ENCODE data around the gene PLEKHG4B. TPM values are rescaled to one million over a fixed set of nuclear protein-coding genes. Genes with fewer than 3 reads are reported as not detected.
A peak's percentile ranks its signal among the peaks of the same experiment; 100 is the strongest.
"Not testable (repeated sequence)": the region's sequence is repeated elsewhere in the genome, so short reads cannot be mapped to it uniquely, and the experiment has no call there.

Gene PLEKHG4B
- polyA plus RNA-seq, 1 donor from 2014 or later: not detected

DNA sequence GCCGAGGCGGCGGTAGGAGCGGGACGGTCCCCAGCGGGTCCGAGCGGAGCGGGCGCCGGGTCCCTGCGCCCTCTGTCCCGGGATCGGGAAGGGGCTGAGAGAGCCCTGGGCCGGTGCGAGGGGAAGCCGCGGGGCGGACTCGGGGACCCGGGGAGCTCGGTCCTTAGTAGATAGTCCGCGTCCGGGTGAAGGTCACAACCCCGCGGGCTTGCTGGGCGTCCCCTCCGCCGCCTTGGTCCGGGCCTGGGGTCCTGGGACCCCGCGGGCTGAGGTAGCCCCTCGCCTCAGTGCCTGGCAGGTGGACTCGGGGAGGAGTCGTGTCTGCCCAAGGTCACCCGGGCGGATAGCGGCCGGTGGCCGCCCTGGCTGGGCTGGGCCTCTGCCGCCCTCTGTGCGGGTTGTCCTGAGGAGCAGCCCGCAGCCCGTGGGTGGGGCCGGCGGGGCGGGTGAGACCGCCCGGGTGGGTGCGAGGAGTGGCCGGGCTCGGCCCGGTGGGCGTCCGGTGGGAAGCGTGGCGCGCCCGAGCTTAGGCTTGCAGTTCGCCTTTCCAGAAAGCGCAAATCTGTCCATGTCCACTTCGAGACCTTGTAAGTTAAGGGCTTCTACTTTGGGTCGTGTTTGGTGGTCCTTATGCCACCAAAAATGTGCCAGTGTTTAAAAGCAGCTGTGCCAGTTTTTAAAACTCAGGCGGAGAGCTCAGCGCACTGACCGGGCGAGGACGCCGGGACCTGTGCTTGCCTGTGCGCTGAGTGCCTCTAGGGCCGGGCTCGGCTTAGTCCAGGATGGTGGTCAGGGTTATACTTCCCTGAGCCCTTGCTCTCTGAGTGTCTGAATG lies 126.7 kb downstream of the PLEKHG4B start:
- Mint-ChIP-seq H3K36me3 (peaks cover 5% of the 10 kb centered on the region), H3K9me3 (no peaks in the 10 kb centered on the region), H3K4me3 (peak overlapping the region; percentile 93 to 98 (median 97)), H3K27me3 (no peaks in the 10 kb centered on the region), H3K27ac (peak overlapping the region; percentile 94 to 99 (median 97)), H3K4me1 (peaks cover 26 to 49% (median 42%) of the 10 kb centered on the region in 3 donors)

DNA sequence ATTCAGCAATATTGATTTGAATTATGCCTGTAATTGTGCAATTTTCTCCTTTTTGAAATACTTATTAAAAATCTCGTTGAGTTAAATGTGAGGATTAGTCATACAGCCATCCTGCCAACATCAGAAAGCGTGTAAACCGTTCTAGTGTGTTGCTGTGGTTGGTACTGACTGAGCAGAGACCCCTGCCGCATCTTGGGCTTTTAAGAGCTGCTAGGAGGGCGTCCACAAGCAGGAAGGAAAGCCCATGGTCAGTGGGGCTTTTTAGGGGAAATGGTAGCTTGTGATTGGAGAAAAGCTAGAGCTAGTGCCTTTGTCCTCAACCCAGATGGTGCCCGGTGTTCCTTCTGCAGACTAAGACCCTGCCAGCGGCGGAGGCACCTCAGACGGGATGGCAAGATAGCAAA lies 127.5 kb downstream of the PLEKHG4B start:
- Mint-ChIP-seq H3K27ac (peak overlapping the region; percentile 94 to 99 (median 97)), H3K27me3 (no peaks in the 10 kb centered on the region), H3K4me1 (peaks cover 21 to 42% (median 37%) of the 10 kb centered on the region in 3 donors), H3K36me3 (peaks cover under 1% of the 10 kb centered on the region), H3K4me3 (peak overlapping the region; percentile 93 to 98 (median 97)), H3K9me3 (no peaks in the 10 kb centered on the region)

DNA sequence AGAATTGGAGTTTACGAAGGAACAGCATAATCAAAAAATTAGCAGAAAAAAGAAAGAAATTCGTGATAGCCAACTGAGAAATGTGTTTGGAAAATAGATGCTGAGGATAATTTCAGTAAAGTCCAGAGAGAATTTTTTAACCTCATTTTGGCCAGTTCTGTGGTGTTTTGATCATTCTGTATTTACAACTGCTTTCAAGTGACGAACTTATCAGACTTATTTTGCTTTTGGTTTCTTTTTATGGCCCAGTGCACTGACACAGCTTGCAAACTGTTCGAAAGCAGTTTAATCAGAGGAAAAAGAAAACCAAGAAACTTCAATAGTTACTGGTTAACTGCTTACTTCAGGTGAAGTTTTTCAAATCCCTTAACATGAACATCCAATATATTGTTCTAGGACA lies 128.0 kb downstream of the PLEKHG4B start:
- peaks cover 25 to 40% (median 35%) of the 10 kb centered on the region in 3 donors for H3K4me1 Mint-ChIP-seq
- peak overlapping the region; percentile 94 to 99 (median 97) for H3K27ac Mint-ChIP-seq
- no peaks in the 10 kb centered on the region for H3K9me3 Mint-ChIP-seq
- H3K4me3 Mint-ChIP-seq: peak overlapping the region; percentile 93 to 98 (median 97)
- peaks cover 2% of the 10 kb centered on the region for H3K36me3 Mint-ChIP-seq
- H3K27me3 Mint-ChIP-seq: no peaks in the 10 kb centered on the region

DNA sequence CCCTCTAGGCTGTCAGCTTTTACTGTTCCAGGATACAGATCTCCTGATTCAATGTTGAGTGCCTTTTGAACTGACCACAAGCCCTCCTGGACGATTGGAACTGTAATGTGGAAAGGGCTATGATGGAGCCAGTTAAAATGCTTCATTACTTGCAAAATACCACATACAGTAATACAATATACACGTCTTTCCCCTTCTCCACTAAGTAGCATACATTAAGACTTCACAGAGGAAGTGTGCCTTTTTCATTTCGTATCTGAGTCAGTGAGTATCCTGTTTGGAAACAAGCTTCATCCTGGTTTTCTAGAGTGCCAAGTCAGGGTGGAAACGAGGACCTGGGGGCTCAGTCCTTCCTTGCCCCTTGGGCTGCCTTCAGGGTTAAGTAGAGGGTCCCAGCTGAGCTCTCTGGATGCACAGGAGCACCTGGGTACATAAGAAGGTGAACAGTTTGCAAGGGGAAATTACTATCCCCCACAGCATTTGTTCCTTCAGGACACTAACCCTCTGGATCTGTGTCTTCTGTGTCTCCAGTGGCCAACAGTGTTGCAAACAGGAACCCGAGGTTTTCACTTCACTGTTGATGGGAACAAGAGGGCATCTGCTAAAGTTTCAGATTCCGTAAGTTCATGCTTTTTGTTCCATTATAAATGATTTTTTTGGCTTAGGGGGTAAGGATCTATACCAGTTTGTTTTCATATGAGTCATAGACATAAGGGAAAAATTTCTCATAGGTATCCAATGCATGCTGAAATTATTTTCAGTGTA lies 131.2 kb downstream of the PLEKHG4B start:
- H3K27ac Mint-ChIP-seq: peak overlapping the region in 1 of 3 donors; percentile 76
- H3K27me3 Mint-ChIP-seq, H3K9me3 Mint-ChIP-seq, H3K36me3 Mint-ChIP-seq: not testable (repeated sequence)
- H3K4me3 Mint-ChIP-seq: peak overlapping the region in 2 of 4 donors; percentile 42 to 45
- peaks cover 18 to 27% (median 19%) of the 10 kb centered on the region in 3 donors for H3K4me1 Mint-ChIP-seq

DNA sequence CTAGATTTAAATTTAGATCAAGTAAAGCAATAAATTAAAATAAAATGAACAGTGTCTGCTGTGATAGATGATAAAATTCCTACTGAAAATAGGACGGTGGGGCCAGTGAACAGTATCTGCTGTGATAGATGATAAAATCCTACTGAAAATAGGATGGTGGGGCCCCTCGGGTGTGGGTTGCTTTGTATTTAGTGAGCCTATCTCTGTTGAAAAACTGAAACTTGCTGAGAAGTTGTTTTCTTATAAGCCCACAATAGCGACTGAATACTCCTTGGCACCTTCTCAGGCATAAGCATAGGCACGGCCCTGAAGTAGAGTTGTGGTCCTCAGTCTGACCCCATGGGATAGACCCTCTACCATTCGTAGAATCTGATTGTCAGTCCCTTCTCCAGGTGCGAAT lies 131.8 kb downstream of the PLEKHG4B start:
- no peaks in the 10 kb centered on the region for H3K27me3 Mint-ChIP-seq
- no peaks in the 10 kb centered on the region for H3K9me3 Mint-ChIP-seq
- H3K36me3 Mint-ChIP-seq: peaks cover 10% of the 10 kb centered on the region
- peaks cover 18 to 27% (median 19%) of the 10 kb centered on the region in 3 donors for H3K4me1 Mint-ChIP-seq
- H3K27ac Mint-ChIP-seq: peak overlapping the region in 1 of 3 donors; percentile 48
- no peak overlapping the region for H3K4me3 Mint-ChIP-seq

DNA sequence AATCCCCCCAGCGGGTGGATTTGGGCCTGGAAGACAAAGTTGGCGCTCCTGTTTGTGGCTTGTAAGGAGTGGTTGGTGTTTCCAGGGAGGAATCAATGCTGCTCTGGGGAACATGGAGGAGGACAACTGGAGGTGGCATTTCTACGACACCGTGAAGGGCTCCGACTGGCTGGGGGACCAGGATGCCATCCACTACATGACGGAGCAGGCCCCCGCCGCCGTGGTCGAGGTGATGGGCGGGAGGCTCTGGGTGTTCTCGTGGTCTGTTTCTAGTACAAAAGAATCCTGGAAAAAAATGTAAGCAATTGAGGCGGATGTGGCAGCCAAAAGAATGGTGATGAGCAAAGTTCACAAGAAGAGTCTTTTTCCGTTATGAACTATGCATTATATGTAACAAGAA lies 133.4 kb downstream of the PLEKHG4B start:
- Mint-ChIP-seq H3K9me3 (no peaks in the 10 kb centered on the region), H3K27me3 (no peaks in the 10 kb centered on the region), H3K4me3 (no peak overlapping the region), H3K4me1 (peaks cover 11 to 22% (median 15%) of the 10 kb centered on the region in 3 donors), H3K36me3 (peaks cover 12% of the 10 kb centered on the region), H3K27ac (no peak overlapping the region)

DNA sequence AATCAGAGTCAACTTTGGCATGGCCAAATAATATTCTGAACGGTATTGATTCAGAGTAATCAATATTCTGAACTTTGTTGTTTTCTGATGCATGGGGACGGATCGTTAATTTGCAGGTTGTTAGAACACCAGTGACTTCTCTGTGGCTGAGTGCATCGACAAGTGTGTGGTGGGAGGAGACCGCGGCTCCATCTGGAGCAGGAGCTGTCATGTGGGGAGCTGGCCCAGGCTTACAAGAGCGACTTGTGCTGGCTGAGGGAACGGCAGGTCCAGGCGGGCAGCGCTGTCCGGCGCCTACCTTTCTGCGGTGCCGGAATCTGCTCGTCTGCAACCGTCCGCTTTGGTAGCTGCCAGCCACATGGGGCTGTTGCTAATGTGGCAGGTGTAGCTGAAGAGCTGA lies 135.4 kb downstream of the PLEKHG4B start:
- H3K4me3 Mint-ChIP-seq, H3K9me3 Mint-ChIP-seq, H3K27me3 Mint-ChIP-seq: not testable (repeated sequence)
- Mint-ChIP-seq H3K27ac (peak overlapping the region in 1 of 3 donors; percentile 16), H3K4me1 (peaks cover 0 to 13% (median 10%) of the 10 kb centered on the region in 3 donors), H3K36me3 (peaks cover 12% of the 10 kb centered on the region)

DNA sequence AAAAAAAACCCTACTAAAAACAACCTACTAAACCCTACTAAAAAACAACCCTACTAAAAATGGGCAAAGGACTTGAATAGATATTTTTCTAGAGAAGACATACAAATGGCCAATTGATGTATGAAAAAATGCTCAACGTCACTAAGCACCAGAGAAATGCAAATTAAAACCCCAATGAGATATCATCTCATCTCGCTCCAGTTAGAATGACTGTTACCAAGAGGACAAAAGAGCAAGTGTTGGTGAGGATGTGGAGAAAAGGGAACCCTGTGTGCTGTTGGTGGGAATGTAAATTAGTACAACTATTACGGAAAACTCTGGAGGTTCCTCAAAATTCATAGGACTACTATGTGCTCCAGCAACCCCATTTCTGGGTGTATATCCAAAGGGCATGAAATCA lies 136.9 kb downstream of the PLEKHG4B start:
- H3K27me3 Mint-ChIP-seq: no peaks in the 10 kb centered on the region
- H3K4me3 Mint-ChIP-seq: no peak overlapping the region
- no peaks in the 10 kb centered on the region for H3K9me3 Mint-ChIP-seq
- H3K36me3 Mint-ChIP-seq: peaks cover 12% of the 10 kb centered on the region
- no peak overlapping the region for H3K27ac Mint-ChIP-seq
- peaks cover 0 to 5% (median 1%) of the 10 kb centered on the region in 3 donors for H3K4me1 Mint-ChIP-seq

DNA sequence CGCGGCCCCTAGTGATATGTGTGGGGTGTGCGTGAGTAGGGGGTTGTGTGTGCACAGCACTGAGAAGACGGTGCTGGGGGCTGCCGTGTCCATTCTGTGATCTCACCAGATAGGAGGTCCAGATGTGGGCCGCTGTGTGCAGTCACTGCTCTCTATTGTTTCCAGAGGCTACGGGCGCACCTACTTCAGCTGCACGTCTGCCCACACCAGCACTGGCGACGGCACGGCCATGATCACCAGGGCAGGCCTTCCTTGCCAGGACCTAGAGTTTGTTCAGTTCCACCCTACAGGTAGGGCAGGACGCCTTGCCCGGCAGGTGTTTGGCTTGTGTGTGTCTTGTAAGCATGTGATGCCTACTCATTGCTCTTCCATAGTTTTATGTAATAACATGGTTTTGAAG lies 138.7 kb downstream of the PLEKHG4B start:
- Mint-ChIP-seq H3K27me3 (no peaks in the 10 kb centered on the region), H3K4me1 (peaks cover 0 to 1% (median 0%) of the 10 kb centered on the region in 3 donors), H3K36me3 (peaks cover 3% of the 10 kb centered on the region), H3K27ac (no peak overlapping the region), H3K4me3 (no peak overlapping the region), H3K9me3 (no peaks in the 10 kb centered on the region)

DNA sequence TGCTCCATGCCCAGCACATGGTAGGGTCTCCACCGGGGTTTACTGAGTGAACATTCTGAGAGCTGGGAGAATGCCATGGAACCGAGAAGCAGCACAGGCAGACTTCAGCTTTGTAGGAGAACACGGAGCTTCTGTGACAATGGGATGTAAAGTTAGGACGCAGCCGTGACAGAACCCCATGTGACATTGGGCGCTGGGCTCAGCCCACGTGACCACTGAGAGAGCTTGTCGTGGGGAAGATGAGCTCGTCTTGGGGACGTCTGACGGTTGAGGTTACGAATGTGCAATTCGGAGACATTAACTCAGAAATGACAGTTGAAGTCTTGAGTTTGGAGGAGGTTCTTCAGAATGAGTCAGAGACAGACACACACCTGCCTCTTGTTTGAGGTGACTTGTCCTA lies 139.7 kb downstream of the PLEKHG4B start:
- peaks cover 0 to 1% (median 0%) of the 10 kb centered on the region in 3 donors for H3K4me1 Mint-ChIP-seq
- no peak overlapping the region for H3K27ac Mint-ChIP-seq
- no peaks in the 10 kb centered on the region for H3K9me3 Mint-ChIP-seq
- no peak overlapping the region for H3K4me3 Mint-ChIP-seq
- peaks cover 2% of the 10 kb centered on the region for H3K36me3 Mint-ChIP-seq
- H3K27me3 Mint-ChIP-seq: no peaks in the 10 kb centered on the region

DNA sequence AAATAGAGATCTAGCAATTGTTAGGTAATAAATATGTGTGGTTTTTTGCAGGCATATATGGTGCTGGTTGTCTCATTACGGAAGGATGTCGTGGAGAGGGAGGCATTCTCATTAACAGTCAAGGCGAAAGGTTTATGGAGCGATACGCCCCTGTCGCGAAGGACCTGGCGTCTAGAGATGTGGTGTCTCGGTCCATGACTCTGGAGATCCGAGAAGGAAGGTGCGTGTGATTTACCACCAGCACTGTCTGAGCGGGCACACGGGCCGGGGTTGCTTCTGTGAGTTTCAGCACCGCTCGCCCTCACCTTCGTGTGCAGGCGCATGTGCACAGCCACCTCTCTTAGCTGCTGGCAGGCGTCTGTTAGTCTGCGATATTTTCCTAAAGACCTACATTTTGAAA lies 141.5 kb downstream of the PLEKHG4B start:
- H3K4me1 Mint-ChIP-seq, H3K36me3 Mint-ChIP-seq, H3K9me3 Mint-ChIP-seq, H3K27me3 Mint-ChIP-seq, H3K27ac Mint-ChIP-seq, H3K4me3 Mint-ChIP-seq: not testable (repeated sequence)

DNA sequence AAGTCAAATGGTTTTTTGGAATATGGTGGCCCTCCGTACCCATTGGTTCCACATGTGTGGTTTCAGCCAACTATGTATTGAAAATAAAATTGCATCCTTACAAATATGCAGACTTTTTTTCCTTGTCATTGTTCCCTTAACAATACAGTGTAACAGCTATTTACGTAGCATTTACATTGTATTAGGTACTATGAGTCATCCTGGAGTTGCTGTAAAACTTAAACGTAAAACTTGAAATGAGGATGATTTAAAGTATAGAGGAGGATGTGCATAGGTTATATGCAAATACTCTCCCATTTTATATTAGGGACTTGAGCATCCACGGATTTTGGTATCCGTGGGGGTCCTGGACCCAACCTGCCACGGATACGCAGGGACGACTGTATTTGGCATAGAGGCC lies 142.5 kb downstream of the PLEKHG4B start:
- no peak overlapping the region for H3K27ac Mint-ChIP-seq
- no peaks in the 10 kb centered on the region for H3K4me1 Mint-ChIP-seq
- no peaks in the 10 kb centered on the region for H3K27me3 Mint-ChIP-seq
- H3K36me3 Mint-ChIP-seq: peaks cover 2% of the 10 kb centered on the region
- no peak overlapping the region for H3K4me3 Mint-ChIP-seq
- no peaks in the 10 kb centered on the region for H3K9me3 Mint-ChIP-seq

DNA sequence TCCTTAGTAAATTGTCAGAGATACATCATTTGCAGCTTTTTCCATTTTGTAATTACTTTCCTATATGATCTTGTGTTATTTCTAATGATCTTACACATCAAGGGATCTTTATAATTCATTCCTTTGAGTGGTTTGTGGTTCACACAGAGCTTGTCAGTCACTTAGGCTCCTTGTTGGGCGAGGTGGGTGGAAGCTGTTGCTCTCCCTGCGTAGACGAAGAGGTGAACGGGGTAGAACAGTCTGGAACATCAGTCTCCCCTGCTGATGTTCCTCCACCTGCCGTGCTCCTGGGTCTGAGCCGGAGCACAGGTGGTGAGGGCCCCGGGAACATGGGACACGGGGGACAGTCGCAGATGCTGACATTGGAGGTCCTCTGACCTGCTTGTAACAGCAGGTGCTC lies 143.6 kb downstream of the PLEKHG4B start:
- not testable (repeated sequence) for H3K27ac Mint-ChIP-seq, H3K36me3 Mint-ChIP-seq, H3K4me3 Mint-ChIP-seq, H3K4me1 Mint-ChIP-seq, H3K9me3 Mint-ChIP-seq, H3K27me3 Mint-ChIP-seq

DNA sequence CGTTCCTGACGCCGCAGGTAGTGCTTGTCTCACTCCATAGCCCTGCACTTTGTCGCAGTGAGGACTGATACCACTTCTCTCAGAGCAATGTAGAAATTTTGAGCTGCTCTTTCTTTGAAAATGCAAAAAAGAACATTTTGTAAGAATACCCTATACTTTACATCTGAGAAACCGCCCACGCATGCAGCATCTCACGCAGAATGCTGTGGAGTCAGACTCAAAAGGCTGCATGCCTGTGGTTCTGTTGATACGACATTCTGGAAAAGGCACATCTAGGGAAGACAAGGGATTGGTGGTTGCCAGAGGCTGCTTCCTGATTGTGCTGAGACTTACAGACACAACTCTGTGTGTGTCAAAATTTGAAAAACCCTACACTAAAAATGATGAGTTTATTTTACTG lies 146.0 kb downstream of the PLEKHG4B start:
- not testable (repeated sequence) for H3K4me1 Mint-ChIP-seq, H3K9me3 Mint-ChIP-seq, H3K4me3 Mint-ChIP-seq, H3K27ac Mint-ChIP-seq, H3K27me3 Mint-ChIP-seq
- H3K36me3 Mint-ChIP-seq: peaks cover 10% of the 10 kb centered on the region

Data from IgD-negative memory B cell (primary cell).